Raji (cell line): ENCODE data around the gene COL5A1.

Experiments
- POLR2A ChIP-seq: IDR thresholded peaks from 2 replicates; pipeline ENCODE4 v1.6.1; 2011; ENCODE audit warnings: low read depth, low read length, control low read depth; ENCODE audit not compliant: insufficient read depth

COL5A1 gene

GRCh38 chr9:134641173-134641989, at the start of gene COL5A1:
Gene COL5A1 (plus strand): TSS chr9:134641803. CDS start chr9:134642188, 385 bp downstream.
- no peak for TF ChIP-seq POLR2A

GRCh38 chr9:134592018-134592818, 49.4 kb upstream of the COL5A1 start:
- no peak for TF ChIP-seq POLR2A

- no peak for TF ChIP-seq POLR2A
Measured at GRCh38 chr9:134592819-134593200, 48.8 kb upstream of the COL5A1 start.

DNA sequence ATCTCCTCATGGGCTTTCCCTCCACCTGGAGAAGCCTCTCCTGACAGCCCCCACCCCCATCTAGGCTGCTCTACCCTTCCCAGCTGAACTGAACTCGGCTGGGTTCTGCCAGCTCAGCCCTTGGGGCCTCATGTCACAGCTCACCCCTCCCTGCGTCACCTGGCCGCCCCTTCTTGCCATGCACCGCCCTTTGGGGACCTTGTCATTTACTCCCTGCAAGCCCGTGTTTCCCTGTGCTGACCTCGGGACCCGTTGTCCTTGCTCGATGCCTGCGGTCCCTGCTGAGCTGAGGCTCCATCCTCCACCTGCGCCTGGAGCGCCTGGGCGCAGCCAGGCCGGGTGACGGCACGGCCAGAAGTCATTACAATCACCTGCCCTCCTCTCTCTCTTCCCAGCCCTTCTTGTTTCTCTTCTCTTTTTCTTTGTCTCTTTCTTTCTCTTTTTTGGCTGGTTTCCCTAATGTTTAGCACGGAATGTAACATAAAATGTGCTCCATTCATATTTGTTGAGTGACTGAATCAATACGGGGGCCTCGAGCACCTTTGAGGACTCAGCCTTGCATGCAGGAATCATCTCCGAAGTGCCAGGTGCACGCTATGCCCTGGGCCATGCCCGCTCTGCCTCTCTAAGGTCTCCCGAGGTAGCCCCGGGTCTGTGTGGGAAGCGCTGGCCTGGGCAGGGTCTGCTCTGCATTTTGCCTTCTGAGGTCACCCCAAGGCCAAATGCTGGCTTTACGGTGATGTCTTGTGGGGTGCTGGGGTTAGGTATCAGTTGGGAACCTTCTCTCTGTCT, 48.1 kb upstream of the COL5A1 start:
- no peak for TF ChIP-seq POLR2A

- no peak for TF ChIP-seq POLR2A
Measured at GRCh38 chr9:134594078-134594941, 47.3 kb upstream of the COL5A1 start.

DNA sequence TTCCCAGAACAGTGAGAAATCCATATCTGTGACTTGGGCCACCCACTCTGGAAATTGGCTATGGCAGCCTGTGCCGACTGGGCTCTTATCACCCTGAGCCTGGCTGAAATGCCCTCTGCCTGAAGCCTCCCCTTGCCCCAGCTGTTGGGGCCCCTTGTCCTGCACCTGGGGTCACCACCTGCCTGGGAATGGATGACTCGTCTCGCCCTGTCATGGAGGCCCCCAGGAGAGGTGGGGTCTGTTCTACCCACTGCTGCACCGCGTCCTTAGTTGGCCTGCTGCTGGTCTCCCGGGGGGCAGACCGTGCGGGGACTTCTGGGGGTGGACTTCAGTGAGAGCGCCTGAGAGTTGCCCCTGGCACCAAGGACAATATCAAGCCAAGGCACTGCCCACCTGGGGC, 46.6 kb upstream of the COL5A1 start:
- no peak for TF ChIP-seq POLR2A

DNA sequence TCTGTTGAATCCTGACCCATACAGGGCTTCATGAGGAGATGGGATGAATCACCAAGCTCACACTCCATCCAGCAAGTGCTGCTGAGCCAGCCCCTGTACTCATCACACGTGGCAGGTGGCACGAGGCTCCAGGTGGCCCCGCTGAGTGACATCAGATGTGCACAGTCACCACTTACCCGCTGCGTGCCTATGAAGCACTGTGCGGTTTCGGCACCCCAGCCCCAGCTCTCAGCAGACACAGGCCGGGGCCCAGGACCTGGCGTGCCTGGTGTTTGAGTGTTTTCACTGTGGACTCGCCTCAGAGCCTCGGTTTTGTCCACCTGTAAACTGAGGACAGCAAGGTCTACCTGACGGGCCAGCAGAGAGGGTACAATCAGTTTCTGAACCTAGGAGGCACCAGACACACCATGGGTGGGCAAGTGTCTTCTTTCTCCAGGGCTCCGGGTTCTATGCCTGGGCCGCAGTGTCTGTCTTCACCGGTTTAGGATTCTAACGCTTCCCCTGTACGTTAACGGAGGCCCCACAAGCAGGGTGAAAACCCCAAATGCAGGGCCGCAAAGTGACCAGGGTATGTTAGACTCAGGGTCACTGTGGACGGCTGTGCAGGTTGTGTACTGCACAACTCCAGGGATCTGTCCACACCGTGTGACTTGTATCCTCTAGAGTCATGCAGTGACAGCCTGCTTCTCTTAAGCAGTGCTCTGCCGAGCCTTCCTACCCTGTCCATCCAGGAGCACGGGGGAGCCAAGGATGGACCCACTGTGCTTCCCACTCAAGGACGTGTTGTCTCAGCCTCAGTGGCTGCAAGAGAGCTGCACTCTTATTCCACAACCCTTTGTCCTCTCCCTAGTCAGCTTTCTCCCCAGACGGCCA, 44.3 kb upstream of the COL5A1 start:
- TF ChIP-seq POLR2A = no peak

- no peak for TF ChIP-seq POLR2A
Measured at GRCh38 chr9:134597957-134598883, 43.4 kb upstream of the COL5A1 start.

- TF ChIP-seq POLR2A = no peak
Measured at GRCh38 chr9:134598884-134599245, 42.7 kb upstream of the COL5A1 start.

DNA sequence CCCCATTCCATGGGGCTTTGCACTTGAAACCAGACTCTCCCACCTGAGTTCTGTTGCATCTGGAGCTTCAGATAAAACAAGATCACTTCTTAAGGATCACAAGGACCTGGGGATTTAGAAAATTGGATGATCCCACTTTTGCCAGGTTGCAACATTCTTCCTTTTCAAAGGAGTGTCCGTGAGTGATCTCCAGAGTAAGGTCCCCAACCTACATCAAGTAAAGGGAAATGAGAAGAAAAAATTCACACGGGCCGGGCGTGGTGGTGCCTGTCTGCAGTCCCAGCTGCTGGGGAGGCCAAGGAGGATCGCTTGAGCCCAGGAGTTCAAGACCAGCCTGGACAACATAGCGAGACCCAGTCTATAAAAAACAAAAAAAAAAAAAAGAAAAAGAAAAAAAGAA, 41.2 kb upstream of the COL5A1 start:
- no peak for TF ChIP-seq POLR2A

GRCh38 chr9:134600836-134601638, 40.6 kb upstream of the COL5A1 start:
- TF ChIP-seq POLR2A = no peak

DNA sequence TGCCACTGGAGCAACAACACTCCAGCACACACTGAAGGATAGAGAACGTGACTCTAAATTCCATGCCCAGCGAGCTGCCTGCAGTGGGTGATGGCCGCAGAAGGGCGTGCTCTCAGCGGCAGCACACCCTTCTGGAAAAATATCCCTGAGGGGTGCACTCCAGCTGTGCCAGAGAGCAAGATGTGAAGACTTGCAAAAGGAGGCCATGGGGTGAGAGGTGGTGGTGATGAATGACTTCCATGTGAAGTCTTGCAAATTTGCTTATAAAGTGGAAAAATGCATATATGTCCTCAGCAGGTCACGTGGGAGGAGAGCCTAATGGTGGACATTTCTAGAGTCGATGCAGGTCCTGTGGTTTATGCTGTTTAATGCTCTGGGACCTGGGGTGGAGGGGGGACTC, 39.8 kb upstream of the COL5A1 start:
- no peak for TF ChIP-seq POLR2A
